ENCODE data around the gene STAT1.

DNA sequence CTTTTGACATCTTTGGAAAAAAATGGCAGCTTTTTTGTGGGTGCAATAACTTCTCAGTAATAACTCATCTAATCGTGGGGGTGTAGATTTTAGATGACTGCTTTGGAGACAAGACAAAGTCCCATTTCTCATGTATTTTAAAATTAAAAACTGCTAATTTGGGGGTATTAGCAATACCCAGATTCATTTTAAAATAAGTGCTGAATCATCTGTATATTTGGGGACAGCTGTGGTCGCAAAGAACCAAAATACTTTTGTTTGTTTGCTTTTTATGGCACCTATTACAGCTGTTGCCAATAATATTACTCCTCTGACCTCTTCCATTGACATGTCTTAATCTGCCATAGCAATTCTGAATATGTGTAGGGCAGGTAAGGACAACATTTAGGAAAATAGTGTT, 45.4 kb downstream of the STAT1 start:
- TF ChIP-seq, protein P1, sequence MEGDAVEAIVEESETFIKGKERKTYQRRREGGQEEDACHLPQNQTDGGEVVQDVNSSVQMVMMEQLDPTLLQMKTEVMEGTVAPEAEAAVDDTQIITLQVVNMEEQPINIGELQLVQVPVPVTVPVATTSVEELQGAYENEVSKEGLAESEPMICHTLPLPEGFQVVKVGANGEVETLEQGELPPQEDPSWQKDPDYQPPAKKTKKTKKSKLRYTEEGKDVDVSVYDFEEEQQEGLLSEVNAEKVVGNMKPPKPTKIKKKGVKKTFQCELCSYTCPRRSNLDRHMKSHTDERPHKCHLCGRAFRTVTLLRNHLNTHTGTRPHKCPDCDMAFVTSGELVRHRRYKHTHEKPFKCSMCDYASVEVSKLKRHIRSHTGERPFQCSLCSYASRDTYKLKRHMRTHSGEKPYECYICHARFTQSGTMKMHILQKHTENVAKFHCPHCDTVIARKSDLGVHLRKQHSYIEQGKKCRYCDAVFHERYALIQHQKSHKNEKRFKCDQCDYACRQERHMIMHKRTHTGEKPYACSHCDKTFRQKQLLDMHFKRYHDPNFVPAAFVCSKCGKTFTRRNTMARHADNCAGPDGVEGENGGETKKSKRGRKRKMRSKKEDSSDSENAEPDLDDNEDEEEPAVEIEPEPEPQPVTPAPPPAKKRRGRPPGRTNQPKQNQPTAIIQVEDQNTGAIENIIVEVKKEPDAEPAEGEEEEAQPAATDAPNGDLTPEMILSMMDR (conservative IDR thresholded peaks at IDR 0.05), result no peak
- no peak for TF ChIP-seq EZH2 (IDR thresholded peaks at IDR 0.05; ENCODE audit: low read depth)
